OCI-LY3 (cell line): ENCODE data around the gene BPIFA3.

ENCODE experiments used
- H2AFZ ChIP-seq: fragments of 200-600, 300-600 bp; shearing (Covaris generic); 2 replicates; pipeline ENCODE4 v1.6.0; 2014; ENCODE audit warnings: antibody characterized with exemption, low read depth, low read length
- H3K27ac ChIP-seq: fragments of 200-600, 300-600 bp; sonication (generic); 2 replicates; pipeline ENCODE4 v1.5.1; 2014; ENCODE audit warnings: mild to moderate bottlenecking, low read length, moderate library complexity, mixed read lengths
- H3K27me3 ChIP-seq: fragments of 200-600, 300-600 bp; sonication (generic); 2 replicates; pipeline ENCODE4 v1.6.1; 2014; ENCODE audit warnings: low read depth, low read length, mixed read lengths
- H3K36me3 ChIP-seq: fragments of 200-600, 300-600 bp; sonication (generic); replicated peaks from 2 replicates; pipeline ENCODE3; 2014; ENCODE audit warnings: low read depth, low read length, mixed read lengths
- H3K4me1 ChIP-seq: fragments of 300-600, 200-600 bp; sonication (generic); 2 replicates; pipeline ENCODE4 v1.6.1; 2014; ENCODE audit warnings: low read length, mixed read lengths
- H3K4me2 ChIP-seq: fragments of 200-600, 300-600 bp; sonication (generic); 2 replicates; pipeline ENCODE4 v1.6.1; 2014; ENCODE audit warnings: low read length, mixed read lengths
- H3K4me3 ChIP-seq: fragments of 300-600, 200-600 bp; sonication (generic); 2 replicates; pipeline ENCODE4 v1.5.1; 2014; ENCODE audit warnings: antibody characterized with exemption, mild to moderate bottlenecking, low read length, moderate library complexity
- H3K79me2 ChIP-seq: fragments of 300-600, 200-600 bp; shearing (Covaris generic); 2 replicates; pipeline ENCODE4 v1.6.1; 2014; ENCODE audit warnings: mild to moderate bottlenecking, low read length, mixed read lengths
- H3K9ac ChIP-seq: fragments of 300-600, 200-600 bp; shearing (Covaris generic); 2 replicates; pipeline ENCODE4 v1.6.0; 2014; ENCODE audit warnings: mild to moderate bottlenecking, low read length, moderate library complexity
- H3K9me3 ChIP-seq: fragments of 200-600, 300-600 bp; shearing (Covaris generic); 2 replicates; pipeline ENCODE4 v1.6.1; 2014; ENCODE audit warnings: low read length, mixed read lengths; ENCODE audit not compliant: insufficient read depth
- H4K20me1 ChIP-seq: fragments of 200-600, 300-600 bp; sonication (generic); 2 replicates; pipeline ENCODE4 v1.6.1; 2016; ENCODE audit warnings: low read length, mixed read lengths; ENCODE audit not compliant: insufficient read depth
- EZH2phosphoT487 ChIP-seq: fragments of 200-600 bp; shearing (Covaris generic); IDR thresholded peaks from 2 replicates; pipeline ENCODE4 v1.6.1; 2018; ENCODE audit warnings: antibody characterized with exemption, mixed run types, low read depth
- TF ChIP-seq, protein P1 (sequence below): fragments of 200-600, 300-600 bp; sonication (generic); IDR thresholded peaks from 2 replicates; pipeline ENCODE4 v1.5.1; 2014; ENCODE audit warnings: antibody characterized with exemption, low read length, low read depth

BPIFA3 gene

DNA sequence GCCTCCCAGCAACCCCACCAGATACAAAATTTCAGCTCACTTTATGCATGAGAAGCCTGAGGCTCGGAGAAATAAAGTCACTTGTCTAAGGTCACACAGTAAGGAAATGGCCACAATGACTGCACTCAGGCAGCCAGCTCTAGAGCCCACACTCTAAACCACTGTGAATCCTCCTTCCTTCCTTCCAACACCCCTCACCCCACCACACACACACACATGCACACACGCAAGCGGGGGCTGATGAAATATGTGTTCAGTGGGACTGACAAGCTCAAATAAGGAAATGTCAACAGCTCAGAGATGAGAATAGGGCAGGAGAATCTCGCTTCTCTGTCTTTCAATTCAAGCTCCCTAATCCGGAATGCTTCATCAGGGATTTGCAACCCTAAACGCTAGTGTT is 12.7 kb downstream of the BPIFA3 start:
- Histone ChIP-seq H3K4me3 (no peak overlapping the region), H3K79me2 (no peaks in the 10 kb centered on the region), H2AFZ (no peak overlapping the region), H3K27ac (no peak overlapping the region), H3K4me2 (no peak overlapping the region), H3K9ac (no peak overlapping the region), H4K20me1 (no peaks in the 10 kb centered on the region), H3K36me3 (no peaks in the 10 kb centered on the region), H3K4me1 (no peaks in the 10 kb centered on the region), H3K27me3 (peaks cover 60% of the 10 kb centered on the region), H3K9me3 (no peaks in the 10 kb centered on the region)
- TF ChIP-seq EZH2phosphoT487 = no peak
- TF ChIP-seq, protein P1, sequence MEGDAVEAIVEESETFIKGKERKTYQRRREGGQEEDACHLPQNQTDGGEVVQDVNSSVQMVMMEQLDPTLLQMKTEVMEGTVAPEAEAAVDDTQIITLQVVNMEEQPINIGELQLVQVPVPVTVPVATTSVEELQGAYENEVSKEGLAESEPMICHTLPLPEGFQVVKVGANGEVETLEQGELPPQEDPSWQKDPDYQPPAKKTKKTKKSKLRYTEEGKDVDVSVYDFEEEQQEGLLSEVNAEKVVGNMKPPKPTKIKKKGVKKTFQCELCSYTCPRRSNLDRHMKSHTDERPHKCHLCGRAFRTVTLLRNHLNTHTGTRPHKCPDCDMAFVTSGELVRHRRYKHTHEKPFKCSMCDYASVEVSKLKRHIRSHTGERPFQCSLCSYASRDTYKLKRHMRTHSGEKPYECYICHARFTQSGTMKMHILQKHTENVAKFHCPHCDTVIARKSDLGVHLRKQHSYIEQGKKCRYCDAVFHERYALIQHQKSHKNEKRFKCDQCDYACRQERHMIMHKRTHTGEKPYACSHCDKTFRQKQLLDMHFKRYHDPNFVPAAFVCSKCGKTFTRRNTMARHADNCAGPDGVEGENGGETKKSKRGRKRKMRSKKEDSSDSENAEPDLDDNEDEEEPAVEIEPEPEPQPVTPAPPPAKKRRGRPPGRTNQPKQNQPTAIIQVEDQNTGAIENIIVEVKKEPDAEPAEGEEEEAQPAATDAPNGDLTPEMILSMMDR = no peak

DNA sequence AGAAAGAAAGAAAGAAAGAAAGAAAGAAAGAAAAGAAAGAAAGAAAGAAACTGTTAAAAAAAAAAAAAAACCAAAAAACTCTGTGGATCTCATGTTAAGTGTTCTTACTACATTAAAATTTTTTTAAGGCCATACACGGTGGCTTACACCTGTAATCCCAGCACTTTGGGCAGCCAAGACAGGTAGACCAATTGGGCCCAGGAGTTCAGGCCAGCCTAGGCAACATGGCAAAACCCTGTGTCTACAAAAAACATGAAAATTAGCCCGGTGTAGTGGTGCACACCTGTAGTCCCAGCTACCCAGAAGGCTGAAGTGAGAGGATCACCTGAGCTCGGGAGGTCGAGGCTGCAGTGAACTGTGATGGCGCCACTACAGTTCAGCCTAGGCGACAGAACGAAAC is 14.1 kb downstream of the BPIFA3 start:
- no peaks in the 10 kb centered on the region for H3K79me2 ChIP-seq
- H3K4me2 ChIP-seq = no peak overlapping the region
- H4K20me1 ChIP-seq = no peaks in the 10 kb centered on the region
- H3K9me3 ChIP-seq = no peaks in the 10 kb centered on the region
- no peak overlapping the region for H2AFZ ChIP-seq
- no peak overlapping the region for H3K9ac ChIP-seq
- no peak overlapping the region for H3K27ac ChIP-seq
- no peaks in the 10 kb centered on the region for H3K36me3 ChIP-seq
- peaks cover 65% of the 10 kb centered on the region for H3K27me3 ChIP-seq
- no peaks in the 10 kb centered on the region for H3K4me1 ChIP-seq
- H3K4me3 ChIP-seq = no peak overlapping the region
- TF ChIP-seq, protein P1 = no peak
- TF ChIP-seq EZH2phosphoT487 = no peak

DNA sequence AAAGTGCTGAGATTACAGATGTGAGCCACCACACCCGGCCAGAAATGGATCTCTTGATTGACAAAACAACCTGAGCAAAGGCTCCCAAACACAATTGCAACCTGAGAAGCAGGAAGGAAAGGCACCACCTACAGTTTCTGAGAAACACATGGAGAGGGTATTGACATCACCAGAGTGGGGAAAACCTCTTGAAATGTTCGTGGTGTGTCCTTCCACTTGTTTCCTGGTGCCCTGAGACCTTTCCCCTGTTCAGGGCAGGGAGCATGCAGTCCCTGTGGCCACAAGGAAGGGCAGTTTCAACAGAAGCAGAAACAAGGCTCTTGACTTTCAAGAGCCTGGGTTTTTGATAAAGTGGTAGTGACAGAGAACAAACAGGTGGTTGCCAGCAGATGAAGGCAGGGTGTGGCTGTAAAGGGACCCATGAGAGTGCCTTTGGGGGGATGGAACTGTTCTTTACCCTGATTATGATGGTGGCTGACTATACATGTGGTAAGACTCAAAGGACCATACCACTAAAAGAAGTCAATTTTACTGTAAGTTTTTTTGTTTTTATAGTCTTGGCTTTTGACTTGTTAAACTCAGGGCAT is 15.4 kb downstream of the BPIFA3 start:
- H3K36me3 ChIP-seq = no peaks in the 10 kb centered on the region
- no peak overlapping the region for H3K4me3 ChIP-seq
- H3K27ac ChIP-seq = no peak overlapping the region
- H3K9ac ChIP-seq = no peak overlapping the region
- TF ChIP-seq EZH2phosphoT487 = no peak
- TF ChIP-seq, protein P1 = no peak
- H3K79me2 ChIP-seq = no peaks in the 10 kb centered on the region
- H3K4me1 ChIP-seq = no peaks in the 10 kb centered on the region
- H3K4me2 ChIP-seq = no peak overlapping the region
- H4K20me1 ChIP-seq = no peaks in the 10 kb centered on the region
- H2AFZ ChIP-seq = no peak overlapping the region
- no peaks in the 10 kb centered on the region for H3K9me3 ChIP-seq
- H3K27me3 ChIP-seq = peaks cover 70% of the 10 kb centered on the region

DNA sequence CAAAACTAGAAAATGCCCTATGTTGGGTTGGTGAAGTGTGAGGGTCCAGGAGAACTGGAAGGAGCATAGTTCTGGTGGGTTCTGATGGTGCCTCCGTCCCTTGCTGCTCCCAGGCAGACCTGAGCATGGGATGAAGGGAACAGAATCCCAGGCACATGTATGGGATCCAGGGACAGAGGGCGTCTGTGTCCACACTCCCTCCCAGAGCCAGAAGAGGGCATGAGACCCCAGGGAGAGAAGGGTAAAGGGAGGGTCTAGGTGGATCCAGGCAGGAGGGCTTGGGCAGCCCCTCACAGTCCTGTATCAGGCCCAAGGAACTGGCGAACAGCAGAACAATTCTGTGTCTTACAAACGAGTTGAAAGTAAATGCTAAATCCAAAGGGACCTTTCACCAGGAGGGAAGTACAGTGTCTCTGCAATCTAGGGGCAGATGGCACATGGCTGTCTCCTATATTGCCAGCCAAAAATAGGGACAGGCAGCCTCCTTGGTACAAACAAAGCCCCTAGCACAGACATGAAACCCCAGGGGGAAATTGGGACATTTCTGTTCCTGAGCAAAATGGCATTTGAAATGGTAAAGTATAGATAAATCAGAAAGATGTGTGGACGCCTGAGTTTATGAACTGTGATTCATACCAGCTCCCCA is 16.1 kb downstream of the BPIFA3 start:
- Histone ChIP-seq H2AFZ (no peak overlapping the region), H3K4me1 (no peaks in the 10 kb centered on the region), H3K9me3 (no peaks in the 10 kb centered on the region), H3K4me3 (no peak overlapping the region), H3K79me2 (no peaks in the 10 kb centered on the region), H3K27me3 (peaks cover 65% of the 10 kb centered on the region), H3K27ac (no peak overlapping the region), H4K20me1 (no peaks in the 10 kb centered on the region), H3K9ac (no peak overlapping the region), H3K4me2 (no peak overlapping the region), H3K36me3 (no peaks in the 10 kb centered on the region)
- TF ChIP-seq, protein P1 = 0 out of 2 replicates have a peak, but pooled peaks have one; percentile 4
- TF ChIP-seq EZH2phosphoT487 = no peak
